WTC11 (cell line): ENCODE measurements around the gene STAB2. TPM values are rescaled to one million over a fixed set of nuclear protein-coding genes. Genes with fewer than 3 reads are reported as not detected.

ENCODE experiments used
- ATAC-seq: fragments of 200-7000 bp; cut with Tn5 transposase; 2 replicates; pipeline ENCODE4 v1.10.0; 2021; ENCODE audit warnings: mild to moderate bottlenecking, moderate library complexity
- CTCF ChIA-PET: fragments of 300-600 bp; sonication (Branson Sonifier 250); formaldehyde crosslinking; loops from one replicate; lab custom pipeline; 2021; ENCODE audit warnings: antibody characterized with exemption; lab: Charles Lee
- POLR2A ChIA-PET: fragments of 350-600 bp; sonication (Branson Sonifier 250); formaldehyde crosslinking; loops from one replicate; lab custom pipeline; 2021; ENCODE audit warnings: antibody characterized with exemption; lab: Charles Lee
- DNase-seq: peaks from one replicate; pipeline ENCODE4 v3.0.0; 2021; ENCODE audit warnings: low spot score
- H3K27ac Mint-ChIP-seq: 2 replicates; pipeline ENCODE4 v1.8.0; 2021; ENCODE audit warnings: mixed read lengths
- H3K27me3 Mint-ChIP-seq: 2 replicates; pipeline ENCODE4 v1.8.0; 2021; ENCODE audit warnings: low read depth, mild to moderate bottlenecking, moderate library complexity, mixed read lengths
- H3K36me3 Mint-ChIP-seq: 2 replicates; pipeline ENCODE4 v1.8.0; 2021; ENCODE audit warnings: mixed read lengths
- H3K4me1 Mint-ChIP-seq: 2 replicates; pipeline ENCODE4 v1.8.0; 2022; ENCODE audit warnings: mixed read lengths
- H3K4me3 Mint-ChIP-seq: 2 replicates; pipeline ENCODE4 v1.8.0; 2021; ENCODE audit warnings: mild to moderate bottlenecking, moderate library complexity, mixed read lengths
- H3K9me3 Mint-ChIP-seq: 2 replicates; pipeline ENCODE4 v1.8.0; 2021; ENCODE audit warnings: mixed read lengths
- CREM ChIP-seq: sonication (generic); formaldehyde crosslinking; IDR thresholded peaks from 2 replicates; pipeline ENCODE4 v1.8.1; 2022; ENCODE audit warnings: mild to moderate bottlenecking, missing genetic modification reagents, moderate library complexity
- E2F1 ChIP-seq: sonication (generic); formaldehyde crosslinking; IDR thresholded peaks from 2 replicates; pipeline ENCODE4 v1.8.0; 2022; ENCODE audit warnings: mild to moderate bottlenecking, missing genetic modification reagents
- EMX1 ChIP-seq: fragments of 250-450 bp; sonication (Bioruptor Pico); IDR thresholded peaks from 2 replicates; pipeline ENCODE4 v1.8.0; 2021; ENCODE audit warnings: mild to moderate bottlenecking
- FOXP4 ChIP-seq: sonication (generic); formaldehyde crosslinking; IDR thresholded peaks from 2 replicates; pipeline ENCODE4 v1.8.0; 2022; ENCODE audit warnings: mild to moderate bottlenecking, missing genetic modification reagents
- NR1H2 ChIP-seq: sonication (generic); formaldehyde crosslinking; IDR thresholded peaks from 2 replicates; pipeline ENCODE4 v1.9.0; 2021; ENCODE audit warnings: mild to moderate bottlenecking, moderate library complexity, missing genetic modification reagents
- NR3C1 ChIP-seq: sonication (generic); formaldehyde crosslinking; conservative IDR thresholded peaks from 2 replicates; pipeline ENCODE4 v1.8.1; 2023; ENCODE audit warnings: low read depth, mild to moderate bottlenecking, missing genetic modification reagents
- SMAD3 ChIP-seq: sonication (generic); formaldehyde crosslinking; IDR thresholded peaks from 2 replicates; pipeline ENCODE4 v1.8.0; 2022; ENCODE audit warnings: missing genetic modification reagents, mild to moderate bottlenecking, borderline replicate concordance
- TCF7 ChIP-seq: sonication (generic); formaldehyde crosslinking; IDR thresholded peaks from 2 replicates; pipeline ENCODE4 v1.8.0; 2022; ENCODE audit warnings: mild to moderate bottlenecking, low read depth, missing genetic modification reagents, moderate library complexity
- ZMAT4 ChIP-seq: fragments of 250-450 bp; sonication (Bioruptor Pico); IDR thresholded peaks from 2 replicates; pipeline ENCODE4 v1.9.0; 2021; ENCODE audit warnings: mild to moderate bottlenecking
- ZNF121 ChIP-seq: sonication (generic); formaldehyde crosslinking; IDR thresholded peaks from 2 replicates; pipeline ENCODE4 v1.8.0; 2023; ENCODE audit warnings: missing genetic modification reagents
- ZNF138 ChIP-seq: sonication (generic); formaldehyde crosslinking; conservative IDR thresholded peaks from 2 replicates; pipeline ENCODE4 v1.8.1; 2022; ENCODE audit warnings: mild to moderate bottlenecking, moderate library complexity, missing genetic modification reagents
- ZNF219 ChIP-seq: sonication (generic); formaldehyde crosslinking; IDR thresholded peaks from 2 replicates; pipeline ENCODE4 v1.8.0; 2023; ENCODE audit warnings: missing genetic modification reagents, mild to moderate bottlenecking, borderline replicate concordance
- ZNF671 ChIP-seq: fragments of 250-450 bp; sonication (Bioruptor Pico); IDR thresholded peaks from 2 replicates; pipeline ENCODE4 v1.8.0; 2021; ENCODE audit warnings: mild to moderate bottlenecking
- total RNA-seq: library from RNA; stranded (reverse); gene quantifications from 3 replicates; pipeline ENCODE4 v1.2.3, GENCODE V29; 2021
- TF ChIP-seq, protein P1 (sequence below): sonication (generic); formaldehyde crosslinking; IDR thresholded peaks from 2 replicates; pipeline ENCODE4 v1.8.1; 2023; ENCODE audit warnings: mild to moderate bottlenecking, missing genetic modification reagents, borderline replicate concordance
- TF ChIP-seq, protein P2 (sequence below): fragments of 250-450 bp; sonication (Bioruptor Pico); IDR thresholded peaks from 2 replicates; pipeline ENCODE4 v1.9.0; 2021; ENCODE audit warnings: mild to moderate bottlenecking, borderline replicate concordance
- TF ChIP-seq, protein P3 (sequence below): sonication (generic); formaldehyde crosslinking; IDR thresholded peaks from 2 replicates; pipeline ENCODE4 v1.8.1; 2022; ENCODE audit warnings: mild to moderate bottlenecking, missing genetic modification reagents, moderate library complexity, borderline replicate concordance

The STAB2 gene
- total RNA-seq, 1 experiment from 2014 or later = 0.48 TPM

DNA sequence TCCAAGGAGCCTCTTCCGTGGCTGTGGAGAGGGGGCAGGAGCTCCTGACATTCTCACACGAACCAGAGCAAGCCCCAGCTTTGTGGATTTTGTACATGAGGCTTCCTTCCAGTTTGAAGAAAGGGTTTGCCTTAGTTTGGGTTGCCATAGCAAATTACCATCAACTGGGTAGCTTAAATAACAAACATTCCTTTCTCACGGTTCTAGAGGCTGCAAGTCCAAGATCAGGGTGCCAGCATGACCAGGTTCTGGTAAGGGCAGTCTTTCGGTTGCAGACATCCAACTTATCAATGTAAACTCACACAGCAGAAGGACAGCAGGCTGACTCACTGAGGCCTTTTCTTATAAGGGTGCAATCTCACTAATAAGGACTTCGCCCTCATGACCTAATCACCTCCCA, 25.9 kb upstream of the STAB2 start (continued):
- TF ChIP-seq, protein P1, sequence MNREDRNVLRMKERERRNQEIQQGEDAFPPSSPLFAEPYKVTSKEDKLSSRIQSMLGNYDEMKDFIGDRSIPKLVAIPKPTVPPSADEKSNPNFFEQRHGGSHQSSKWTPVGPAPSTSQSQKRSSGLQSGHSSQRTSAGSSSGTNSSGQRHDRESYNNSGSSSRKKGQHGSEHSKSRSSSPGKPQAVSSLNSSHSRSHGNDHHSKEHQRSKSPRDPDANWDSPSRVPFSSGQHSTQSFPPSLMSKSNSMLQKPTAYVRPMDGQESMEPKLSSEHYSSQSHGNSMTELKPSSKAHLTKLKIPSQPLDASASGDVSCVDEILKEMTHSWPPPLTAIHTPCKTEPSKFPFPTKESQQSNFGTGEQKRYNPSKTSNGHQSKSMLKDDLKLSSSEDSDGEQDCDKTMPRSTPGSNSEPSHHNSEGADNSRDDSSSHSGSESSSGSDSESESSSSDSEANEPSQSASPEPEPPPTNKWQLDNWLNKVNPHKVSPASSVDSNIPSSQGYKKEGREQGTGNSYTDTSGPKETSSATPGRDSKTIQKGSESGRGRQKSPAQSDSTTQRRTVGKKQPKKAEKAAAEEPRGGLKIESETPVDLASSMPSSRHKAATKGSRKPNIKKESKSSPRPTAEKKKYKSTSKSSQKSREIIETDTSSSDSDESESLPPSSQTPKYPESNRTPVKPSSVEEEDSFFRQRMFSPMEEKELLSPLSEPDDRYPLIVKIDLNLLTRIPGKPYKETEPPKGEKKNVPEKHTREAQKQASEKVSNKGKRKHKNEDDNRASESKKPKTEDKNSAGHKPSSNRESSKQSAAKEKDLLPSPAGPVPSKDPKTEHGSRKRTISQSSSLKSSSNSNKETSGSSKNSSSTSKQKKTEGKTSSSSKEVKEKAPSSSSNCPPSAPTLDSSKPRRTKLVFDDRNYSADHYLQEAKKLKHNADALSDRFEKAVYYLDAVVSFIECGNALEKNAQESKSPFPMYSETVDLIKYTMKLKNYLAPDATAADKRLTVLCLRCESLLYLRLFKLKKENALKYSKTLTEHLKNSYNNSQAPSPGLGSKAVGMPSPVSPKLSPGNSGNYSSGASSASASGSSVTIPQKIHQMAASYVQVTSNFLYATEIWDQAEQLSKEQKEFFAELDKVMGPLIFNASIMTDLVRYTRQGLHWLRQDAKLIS (CRISPR knock-in tag) = no peak

- TF ChIP-seq ZNF121 (CRISPR knock-in tag) (no peak), NR1H2 (CRISPR knock-in tag) (no peak), EMX1 (no peak), E2F1 (no peak)
- TF ChIP-seq, protein P2, sequence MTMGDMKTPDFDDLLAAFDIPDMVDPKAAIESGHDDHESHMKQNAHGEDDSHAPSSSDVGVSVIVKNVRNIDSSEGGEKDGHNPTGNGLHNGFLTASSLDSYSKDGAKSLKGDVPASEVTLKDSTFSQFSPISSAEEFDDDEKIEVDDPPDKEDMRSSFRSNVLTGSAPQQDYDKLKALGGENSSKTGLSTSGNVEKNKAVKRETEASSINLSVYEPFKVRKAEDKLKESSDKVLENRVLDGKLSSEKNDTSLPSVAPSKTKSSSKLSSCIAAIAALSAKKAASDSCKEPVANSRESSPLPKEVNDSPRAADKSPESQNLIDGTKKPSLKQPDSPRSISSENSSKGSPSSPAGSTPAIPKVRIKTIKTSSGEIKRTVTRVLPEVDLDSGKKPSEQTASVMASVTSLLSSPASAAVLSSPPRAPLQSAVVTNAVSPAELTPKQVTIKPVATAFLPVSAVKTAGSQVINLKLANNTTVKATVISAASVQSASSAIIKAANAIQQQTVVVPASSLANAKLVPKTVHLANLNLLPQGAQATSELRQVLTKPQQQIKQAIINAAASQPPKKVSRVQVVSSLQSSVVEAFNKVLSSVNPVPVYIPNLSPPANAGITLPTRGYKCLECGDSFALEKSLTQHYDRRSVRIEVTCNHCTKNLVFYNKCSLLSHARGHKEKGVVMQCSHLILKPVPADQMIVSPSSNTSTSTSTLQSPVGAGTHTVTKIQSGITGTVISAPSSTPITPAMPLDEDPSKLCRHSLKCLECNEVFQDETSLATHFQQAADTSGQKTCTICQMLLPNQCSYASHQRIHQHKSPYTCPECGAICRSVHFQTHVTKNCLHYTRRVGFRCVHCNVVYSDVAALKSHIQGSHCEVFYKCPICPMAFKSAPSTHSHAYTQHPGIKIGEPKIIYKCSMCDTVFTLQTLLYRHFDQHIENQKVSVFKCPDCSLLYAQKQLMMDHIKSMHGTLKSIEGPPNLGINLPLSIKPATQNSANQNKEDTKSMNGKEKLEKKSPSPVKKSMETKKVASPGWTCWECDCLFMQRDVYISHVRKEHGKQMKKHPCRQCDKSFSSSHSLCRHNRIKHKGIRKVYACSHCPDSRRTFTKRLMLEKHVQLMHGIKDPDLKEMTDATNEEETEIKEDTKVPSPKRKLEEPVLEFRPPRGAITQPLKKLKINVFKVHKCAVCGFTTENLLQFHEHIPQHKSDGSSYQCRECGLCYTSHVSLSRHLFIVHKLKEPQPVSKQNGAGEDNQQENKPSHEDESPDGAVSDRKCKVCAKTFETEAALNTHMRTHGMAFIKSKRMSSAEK = no peak
- TF ChIP-seq, protein P3, sequence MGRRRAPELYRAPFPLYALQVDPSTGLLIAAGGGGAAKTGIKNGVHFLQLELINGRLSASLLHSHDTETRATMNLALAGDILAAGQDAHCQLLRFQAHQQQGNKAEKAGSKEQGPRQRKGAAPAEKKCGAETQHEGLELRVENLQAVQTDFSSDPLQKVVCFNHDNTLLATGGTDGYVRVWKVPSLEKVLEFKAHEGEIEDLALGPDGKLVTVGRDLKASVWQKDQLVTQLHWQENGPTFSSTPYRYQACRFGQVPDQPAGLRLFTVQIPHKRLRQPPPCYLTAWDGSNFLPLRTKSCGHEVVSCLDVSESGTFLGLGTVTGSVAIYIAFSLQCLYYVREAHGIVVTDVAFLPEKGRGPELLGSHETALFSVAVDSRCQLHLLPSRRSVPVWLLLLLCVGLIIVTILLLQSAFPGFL (CRISPR knock-in tag) = no peak
- peaks cover 5% of the 10 kb centered on the region; the same call in 1 of the 2 replicates for H3K4me1 Mint-ChIP-seq
- CTCF ChIA-PET = no interaction called here
- H3K27ac Mint-ChIP-seq = no peak overlapping the region
- ATAC-seq (no peak), DNase-seq (no peak)
- POLR2A ChIA-PET = no interaction called here
- no peak overlapping the region for H3K4me3 Mint-ChIP-seq
- peaks cover 15% of the 10 kb centered on the region for H3K36me3 Mint-ChIP-seq
- no peaks in the 10 kb centered on the region for H3K27me3 Mint-ChIP-seq
- H3K9me3 Mint-ChIP-seq = peaks cover 41% of the 10 kb centered on the region
These were observed 20.7 kb upstream of the STAB2 start for GRCh38 chr12:103566398-103566797.

DNA sequence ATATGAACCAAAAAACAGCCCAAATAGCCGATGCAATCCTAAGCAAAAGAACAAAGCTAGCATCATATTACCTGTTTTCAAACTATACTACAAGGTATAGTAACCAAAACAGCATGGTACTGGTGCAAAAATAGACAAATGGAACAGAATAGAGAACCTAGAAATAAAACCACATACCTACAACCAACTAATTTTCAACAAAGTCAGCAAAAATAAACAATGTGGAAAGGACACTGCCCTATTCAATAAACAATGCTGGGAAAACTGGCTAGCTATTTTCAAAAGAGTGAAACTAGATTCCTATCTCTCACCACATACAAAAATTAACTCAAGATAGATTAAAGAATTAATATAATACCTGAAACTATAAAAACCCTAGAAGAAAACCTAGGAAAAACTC, 17.8 kb upstream of the STAB2 start:
- TF ChIP-seq ZNF671 (CRISPR knock-in tag) (no peak), NR3C1 (no peak), FOXP4 (no peak), SMAD3 (CRISPR knock-in tag) (no peak), ZNF121 (CRISPR knock-in tag) (no peak), ZMAT4 (CRISPR knock-in tag) (no peak), ZNF219 (no peak), CREM (no peak), TCF7 (no peak), ZNF138 (no peak), EMX1 (no peak)
- H3K4me1 Mint-ChIP-seq = peaks cover 10% of the 10 kb centered on the region
- peaks cover 31% of the 10 kb centered on the region for H3K9me3 Mint-ChIP-seq
- H3K27me3 Mint-ChIP-seq = no peaks in the 10 kb centered on the region; the same call in 1 of the 2 replicates
- H3K4me3 Mint-ChIP-seq = no peak overlapping the region
- DNase-seq (no peak), ATAC-seq (no peak)
- H3K27ac Mint-ChIP-seq = no peak overlapping the region
- ChIA-PET CTCF (interaction anchor here (4.1 kb wide), 1 partner anchor 63 kb away, joined by 30 read pairs; no protein-coding TSS in a partner anchor), POLR2A (no interaction called here)
- peaks cover 15% of the 10 kb centered on the region for H3K36me3 Mint-ChIP-seq
